WTC11 (cell line): ENCODE measurements around the gene SCFD1. TPM values are rescaled to one million over a fixed set of nuclear protein-coding genes. Genes with fewer than 3 reads are reported as not detected.

ENCODE experiments used
- CBFB ChIP-seq: sonication (generic); formaldehyde crosslinking; IDR thresholded peaks from 2 replicates; pipeline ENCODE4 v1.8.1; 2022; ENCODE audit warnings: mild to moderate bottlenecking, low read depth, missing genetic modification reagents
- EMX1 ChIP-seq: fragments of 250-450 bp; sonication (Bioruptor Pico); IDR thresholded peaks from 2 replicates; pipeline ENCODE4 v1.8.0; 2021; ENCODE audit warnings: mild to moderate bottlenecking
- ETV6 ChIP-seq: sonication (generic); formaldehyde crosslinking; IDR thresholded peaks from 2 replicates; pipeline ENCODE4 v1.8.1; 2022; ENCODE audit warnings: mild to moderate bottlenecking, missing genetic modification reagents
- GRHL2 ChIP-seq: fragments of 250-450 bp; sonication (Bioruptor Pico); IDR thresholded peaks from 2 replicates; pipeline ENCODE4 v1.8.0; 2022; ENCODE audit warnings: mild to moderate bottlenecking, moderate library complexity; ENCODE audit not compliant: insufficient replicate concordance, severe bottlenecking
- SP1 ChIP-seq: sonication (generic); formaldehyde crosslinking; conservative IDR thresholded peaks from 2 replicates; pipeline ENCODE4 v1.8.1; 2022; ENCODE audit warnings: missing genetic modification reagents
- TP53 ChIP-seq: sonication (generic); formaldehyde crosslinking; IDR thresholded peaks from 2 replicates; pipeline ENCODE4 v1.8.1; 2023; ENCODE audit warnings: mild to moderate bottlenecking, missing genetic modification reagents
- ZNF396 ChIP-seq: fragments of 250-450 bp; sonication (Bioruptor Pico); IDR thresholded peaks from 2 replicates; pipeline ENCODE4 v1.8.0; 2021; ENCODE audit warnings: mild to moderate bottlenecking, moderate library complexity, borderline replicate concordance
- ZNF416 ChIP-seq: fragments of 250-450 bp; sonication (Bioruptor Pico); IDR thresholded peaks from 2 replicates; pipeline ENCODE4 v1.9.0; 2021; ENCODE audit warnings: mild to moderate bottlenecking, inconsistent platforms
- ZNF423 ChIP-seq: fragments of 250-450 bp; sonication (Bioruptor Pico); IDR thresholded peaks from 2 replicates; pipeline ENCODE4 v2.1.2; 2022; ENCODE audit warnings: mild to moderate bottlenecking, moderate library complexity
- ZNF671 ChIP-seq: fragments of 250-450 bp; sonication (Bioruptor Pico); IDR thresholded peaks from 2 replicates; pipeline ENCODE4 v1.8.0; 2021; ENCODE audit warnings: mild to moderate bottlenecking
- total RNA-seq: library from RNA; stranded (reverse); gene quantifications from 3 replicates; pipeline ENCODE4 v1.2.3, GENCODE V29; 2021
- TF ChIP-seq, protein P1 (sequence below): sonication (generic); formaldehyde crosslinking; IDR thresholded peaks from 2 replicates; pipeline ENCODE4 v1.8.0; 2022; ENCODE audit warnings: missing genetic modification reagents
- TF ChIP-seq, protein P2 (sequence below): sonication (generic); formaldehyde crosslinking; IDR thresholded peaks from 2 replicates; pipeline ENCODE4 v1.8.0; 2022; ENCODE audit warnings: mild to moderate bottlenecking, missing genetic modification reagents
- TF ChIP-seq, protein P3 (sequence below): fragments of 250-450 bp; sonication (Bioruptor Pico); IDR thresholded peaks from 2 replicates; pipeline ENCODE4 v1.9.0; 2021; ENCODE audit warnings: moderate library complexity, mild to moderate bottlenecking, inconsistent platforms, borderline replicate concordance
- TF ChIP-seq, protein P4 (sequence below): sonication (generic); formaldehyde crosslinking; IDR thresholded peaks from 2 replicates; pipeline ENCODE4 v1.8.0; 2023; ENCODE audit warnings: mild to moderate bottlenecking, missing genetic modification reagents
- TF ChIP-seq, protein P5 (sequence below): fragments of 250-450 bp; sonication (Bioruptor Pico); IDR thresholded peaks from 2 replicates; pipeline ENCODE4 v1.9.0; 2021; ENCODE audit warnings: mild to moderate bottlenecking
- TF ChIP-seq, protein P6 (sequence below): sonication (generic); formaldehyde crosslinking; IDR thresholded peaks from 2 replicates; pipeline ENCODE4 v1.8.1; 2023; ENCODE audit warnings: mild to moderate bottlenecking, missing genetic modification reagents
- TF ChIP-seq, protein P7 (sequence below): fragments of 250-450 bp; sonication (Bioruptor Pico); IDR thresholded peaks from 2 replicates; pipeline ENCODE4 v1.9.0; 2021; ENCODE audit warnings: mild to moderate bottlenecking
- TF ChIP-seq, protein P8 (sequence below): sonication (generic); formaldehyde crosslinking; conservative IDR thresholded peaks from 2 replicates; pipeline ENCODE4 v1.8.1; 2023; ENCODE audit warnings: mild to moderate bottlenecking, low read depth, missing genetic modification reagents, moderate library complexity
- TF ChIP-seq, protein P9 (sequence below): sonication (generic); formaldehyde crosslinking; IDR thresholded peaks from 2 replicates; pipeline ENCODE4 v1.8.0; 2022; ENCODE audit warnings: mild to moderate bottlenecking, missing genetic modification reagents
- TF ChIP-seq, protein P10 (sequence below): sonication (generic); formaldehyde crosslinking; IDR thresholded peaks from 2 replicates; pipeline ENCODE4 v1.8.1; 2023; ENCODE audit warnings: mild to moderate bottlenecking, missing genetic modification reagents, moderate library complexity

Gene SCFD1
- total RNA-seq, 1 experiment from 2014 or later = 77.5 TPM

DNA sequence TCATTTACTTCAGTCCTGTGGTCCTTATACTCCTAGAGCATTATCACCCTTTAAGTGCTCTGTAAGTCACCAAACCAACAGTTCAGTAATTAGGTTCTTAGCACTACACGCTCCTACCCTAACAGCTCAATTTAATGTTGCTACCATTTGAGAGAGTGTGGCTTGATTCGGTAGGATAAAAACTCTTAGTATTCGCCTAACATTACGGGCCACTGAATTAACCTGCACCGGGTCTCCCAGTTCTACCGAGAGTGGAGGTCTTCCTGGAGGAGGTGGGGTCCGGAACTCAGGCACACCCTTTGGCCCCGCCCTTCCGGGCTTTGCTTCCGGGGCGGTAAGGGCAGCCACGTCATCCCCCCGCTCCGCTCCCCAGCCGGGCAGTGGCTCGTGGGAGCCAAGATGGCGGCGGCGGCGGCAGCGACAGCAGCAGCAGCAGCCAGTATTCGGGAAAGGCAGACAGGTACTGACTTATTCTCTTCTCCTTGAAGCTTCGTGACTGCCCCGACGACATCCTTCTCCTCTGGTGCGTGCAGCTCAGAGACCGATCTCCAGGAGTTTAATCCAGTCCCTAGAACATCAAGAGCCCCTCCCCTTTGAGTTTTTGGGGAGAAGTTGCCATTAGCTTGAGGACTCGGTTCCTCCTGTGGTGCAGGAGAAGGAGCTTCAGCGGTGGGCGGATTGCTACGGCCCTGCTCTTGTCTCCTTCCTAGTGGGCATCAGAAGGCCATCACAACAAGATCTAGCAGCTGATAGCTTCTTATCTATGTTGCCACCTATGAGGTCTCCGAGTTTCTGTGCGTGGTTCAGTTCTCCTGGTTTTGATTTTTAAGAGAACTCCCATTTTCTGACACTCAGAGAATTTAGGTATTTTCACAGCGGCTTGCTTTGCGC lies at the start of gene SCFD1 (continued):
- TF ChIP-seq, protein P1, sequence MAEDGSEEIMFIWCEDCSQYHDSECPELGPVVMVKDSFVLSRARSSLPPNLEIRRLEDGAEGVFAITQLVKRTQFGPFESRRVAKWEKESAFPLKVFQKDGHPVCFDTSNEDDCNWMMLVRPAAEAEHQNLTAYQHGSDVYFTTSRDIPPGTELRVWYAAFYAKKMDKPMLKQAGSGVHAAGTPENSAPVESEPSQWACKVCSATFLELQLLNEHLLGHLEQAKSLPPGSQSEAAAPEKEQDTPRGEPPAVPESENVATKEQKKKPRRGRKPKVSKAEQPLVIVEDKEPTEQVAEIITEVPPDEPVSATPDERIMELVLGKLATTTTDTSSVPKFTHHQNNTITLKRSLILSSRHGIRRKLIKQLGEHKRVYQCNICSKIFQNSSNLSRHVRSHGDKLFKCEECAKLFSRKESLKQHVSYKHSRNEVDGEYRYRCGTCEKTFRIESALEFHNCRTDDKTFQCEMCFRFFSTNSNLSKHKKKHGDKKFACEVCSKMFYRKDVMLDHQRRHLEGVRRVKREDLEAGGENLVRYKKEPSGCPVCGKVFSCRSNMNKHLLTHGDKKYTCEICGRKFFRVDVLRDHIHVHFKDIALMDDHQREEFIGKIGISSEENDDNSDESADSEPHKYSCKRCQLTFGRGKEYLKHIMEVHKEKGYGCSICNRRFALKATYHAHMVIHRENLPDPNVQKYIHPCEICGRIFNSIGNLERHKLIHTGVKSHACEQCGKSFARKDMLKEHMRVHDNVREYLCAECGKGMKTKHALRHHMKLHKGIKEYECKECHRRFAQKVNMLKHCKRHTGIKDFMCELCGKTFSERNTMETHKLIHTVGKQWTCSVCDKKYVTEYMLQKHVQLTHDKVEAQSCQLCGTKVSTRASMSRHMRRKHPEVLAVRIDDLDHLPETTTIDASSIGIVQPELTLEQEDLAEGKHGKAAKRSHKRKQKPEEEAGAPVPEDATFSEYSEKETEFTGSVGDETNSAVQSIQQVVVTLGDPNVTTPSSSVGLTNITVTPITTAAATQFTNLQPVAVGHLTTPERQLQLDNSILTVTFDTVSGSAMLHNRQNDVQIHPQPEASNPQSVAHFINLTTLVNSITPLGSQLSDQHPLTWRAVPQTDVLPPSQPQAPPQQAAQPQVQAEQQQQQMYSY (CRISPR knock-in tag) = no peak
- TF ChIP-seq, protein P2, sequence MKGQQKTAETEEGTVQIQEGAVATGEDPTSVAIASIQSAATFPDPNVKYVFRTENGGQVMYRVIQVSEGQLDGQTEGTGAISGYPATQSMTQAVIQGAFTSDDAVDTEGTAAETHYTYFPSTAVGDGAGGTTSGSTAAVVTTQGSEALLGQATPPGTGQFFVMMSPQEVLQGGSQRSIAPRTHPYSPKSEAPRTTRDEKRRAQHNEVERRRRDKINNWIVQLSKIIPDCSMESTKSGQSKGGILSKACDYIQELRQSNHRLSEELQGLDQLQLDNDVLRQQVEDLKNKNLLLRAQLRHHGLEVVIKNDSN (CRISPR knock-in tag) = no peak
- TF ChIP-seq ZNF396 (CRISPR knock-in tag) = no peak
- TF ChIP-seq, protein P3, sequence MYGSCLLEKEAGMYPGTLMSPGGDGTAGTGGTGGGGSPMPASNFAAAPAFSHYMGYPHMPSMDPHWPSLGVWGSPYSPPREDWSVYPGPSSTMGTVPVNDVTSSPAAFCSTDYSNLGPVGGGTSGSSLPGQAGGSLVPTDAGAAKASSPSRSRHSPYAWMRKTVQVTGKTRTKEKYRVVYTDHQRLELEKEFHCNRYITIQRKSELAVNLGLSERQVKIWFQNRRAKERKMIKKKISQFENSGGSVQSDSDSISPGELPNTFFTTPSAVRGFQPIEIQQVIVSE (CRISPR knock-in tag) = no peak
- TF ChIP-seq ETV6 (CRISPR knock-in tag) = peak; percentile 18; the same call in 1 of the 2 replicates
- TF ChIP-seq, protein P4, sequence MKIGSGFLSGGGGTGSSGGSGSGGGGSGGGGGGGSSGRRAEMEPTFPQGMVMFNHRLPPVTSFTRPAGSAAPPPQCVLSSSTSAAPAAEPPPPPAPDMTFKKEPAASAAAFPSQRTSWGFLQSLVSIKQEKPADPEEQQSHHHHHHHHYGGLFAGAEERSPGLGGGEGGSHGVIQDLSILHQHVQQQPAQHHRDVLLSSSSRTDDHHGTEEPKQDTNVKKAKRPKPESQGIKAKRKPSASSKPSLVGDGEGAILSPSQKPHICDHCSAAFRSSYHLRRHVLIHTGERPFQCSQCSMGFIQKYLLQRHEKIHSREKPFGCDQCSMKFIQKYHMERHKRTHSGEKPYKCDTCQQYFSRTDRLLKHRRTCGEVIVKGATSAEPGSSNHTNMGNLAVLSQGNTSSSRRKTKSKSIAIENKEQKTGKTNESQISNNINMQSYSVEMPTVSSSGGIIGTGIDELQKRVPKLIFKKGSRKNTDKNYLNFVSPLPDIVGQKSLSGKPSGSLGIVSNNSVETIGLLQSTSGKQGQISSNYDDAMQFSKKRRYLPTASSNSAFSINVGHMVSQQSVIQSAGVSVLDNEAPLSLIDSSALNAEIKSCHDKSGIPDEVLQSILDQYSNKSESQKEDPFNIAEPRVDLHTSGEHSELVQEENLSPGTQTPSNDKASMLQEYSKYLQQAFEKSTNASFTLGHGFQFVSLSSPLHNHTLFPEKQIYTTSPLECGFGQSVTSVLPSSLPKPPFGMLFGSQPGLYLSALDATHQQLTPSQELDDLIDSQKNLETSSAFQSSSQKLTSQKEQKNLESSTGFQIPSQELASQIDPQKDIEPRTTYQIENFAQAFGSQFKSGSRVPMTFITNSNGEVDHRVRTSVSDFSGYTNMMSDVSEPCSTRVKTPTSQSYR (CRISPR knock-in tag) = no peak; the same call in 1 of the 2 replicates
- TF ChIP-seq GRHL2 (CRISPR knock-in tag) = no peak
- TF ChIP-seq, protein P5, sequence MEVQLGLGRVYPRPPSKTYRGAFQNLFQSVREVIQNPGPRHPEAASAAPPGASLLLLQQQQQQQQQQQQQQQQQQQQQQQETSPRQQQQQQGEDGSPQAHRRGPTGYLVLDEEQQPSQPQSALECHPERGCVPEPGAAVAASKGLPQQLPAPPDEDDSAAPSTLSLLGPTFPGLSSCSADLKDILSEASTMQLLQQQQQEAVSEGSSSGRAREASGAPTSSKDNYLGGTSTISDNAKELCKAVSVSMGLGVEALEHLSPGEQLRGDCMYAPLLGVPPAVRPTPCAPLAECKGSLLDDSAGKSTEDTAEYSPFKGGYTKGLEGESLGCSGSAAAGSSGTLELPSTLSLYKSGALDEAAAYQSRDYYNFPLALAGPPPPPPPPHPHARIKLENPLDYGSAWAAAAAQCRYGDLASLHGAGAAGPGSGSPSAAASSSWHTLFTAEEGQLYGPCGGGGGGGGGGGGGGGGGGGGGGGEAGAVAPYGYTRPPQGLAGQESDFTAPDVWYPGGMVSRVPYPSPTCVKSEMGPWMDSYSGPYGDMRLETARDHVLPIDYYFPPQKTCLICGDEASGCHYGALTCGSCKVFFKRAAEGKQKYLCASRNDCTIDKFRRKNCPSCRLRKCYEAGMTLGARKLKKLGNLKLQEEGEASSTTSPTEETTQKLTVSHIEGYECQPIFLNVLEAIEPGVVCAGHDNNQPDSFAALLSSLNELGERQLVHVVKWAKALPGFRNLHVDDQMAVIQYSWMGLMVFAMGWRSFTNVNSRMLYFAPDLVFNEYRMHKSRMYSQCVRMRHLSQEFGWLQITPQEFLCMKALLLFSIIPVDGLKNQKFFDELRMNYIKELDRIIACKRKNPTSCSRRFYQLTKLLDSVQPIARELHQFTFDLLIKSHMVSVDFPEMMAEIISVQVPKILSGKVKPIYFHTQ (CRISPR knock-in tag) = peak; percentile 96
- no peak for TF ChIP-seq TP53 (CRISPR knock-in tag)
- TF ChIP-seq, protein P6, sequence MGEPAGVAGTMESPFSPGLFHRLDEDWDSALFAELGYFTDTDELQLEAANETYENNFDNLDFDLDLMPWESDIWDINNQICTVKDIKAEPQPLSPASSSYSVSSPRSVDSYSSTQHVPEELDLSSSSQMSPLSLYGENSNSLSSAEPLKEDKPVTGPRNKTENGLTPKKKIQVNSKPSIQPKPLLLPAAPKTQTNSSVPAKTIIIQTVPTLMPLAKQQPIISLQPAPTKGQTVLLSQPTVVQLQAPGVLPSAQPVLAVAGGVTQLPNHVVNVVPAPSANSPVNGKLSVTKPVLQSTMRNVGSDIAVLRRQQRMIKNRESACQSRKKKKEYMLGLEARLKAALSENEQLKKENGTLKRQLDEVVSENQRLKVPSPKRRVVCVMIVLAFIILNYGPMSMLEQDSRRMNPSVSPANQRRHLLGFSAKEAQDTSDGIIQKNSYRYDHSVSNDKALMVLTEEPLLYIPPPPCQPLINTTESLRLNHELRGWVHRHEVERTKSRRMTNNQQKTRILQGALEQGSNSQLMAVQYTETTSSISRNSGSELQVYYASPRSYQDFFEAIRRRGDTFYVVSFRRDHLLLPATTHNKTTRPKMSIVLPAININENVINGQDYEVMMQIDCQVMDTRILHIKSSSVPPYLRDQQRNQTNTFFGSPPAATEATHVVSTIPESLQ (CRISPR knock-in tag) = no peak
- peak; percentile 93 for TF ChIP-seq EMX1 (CRISPR knock-in tag)
- TF ChIP-seq, protein P7, sequence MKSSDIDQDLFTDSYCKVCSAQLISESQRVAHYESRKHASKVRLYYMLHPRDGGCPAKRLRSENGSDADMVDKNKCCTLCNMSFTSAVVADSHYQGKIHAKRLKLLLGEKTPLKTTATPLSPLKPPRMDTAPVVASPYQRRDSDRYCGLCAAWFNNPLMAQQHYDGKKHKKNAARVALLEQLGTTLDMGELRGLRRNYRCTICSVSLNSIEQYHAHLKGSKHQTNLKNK (CRISPR knock-in tag) = no peak
- peak; percentile 90; the same call in 1 of the 2 replicates for TF ChIP-seq ZNF416 (CRISPR knock-in tag)
- peak; percentile 99 for TF ChIP-seq SP1
- TF ChIP-seq CBFB (CRISPR knock-in tag) = no peak
- TF ChIP-seq ZNF423 (CRISPR knock-in tag) = no peak
- TF ChIP-seq, protein P8, sequence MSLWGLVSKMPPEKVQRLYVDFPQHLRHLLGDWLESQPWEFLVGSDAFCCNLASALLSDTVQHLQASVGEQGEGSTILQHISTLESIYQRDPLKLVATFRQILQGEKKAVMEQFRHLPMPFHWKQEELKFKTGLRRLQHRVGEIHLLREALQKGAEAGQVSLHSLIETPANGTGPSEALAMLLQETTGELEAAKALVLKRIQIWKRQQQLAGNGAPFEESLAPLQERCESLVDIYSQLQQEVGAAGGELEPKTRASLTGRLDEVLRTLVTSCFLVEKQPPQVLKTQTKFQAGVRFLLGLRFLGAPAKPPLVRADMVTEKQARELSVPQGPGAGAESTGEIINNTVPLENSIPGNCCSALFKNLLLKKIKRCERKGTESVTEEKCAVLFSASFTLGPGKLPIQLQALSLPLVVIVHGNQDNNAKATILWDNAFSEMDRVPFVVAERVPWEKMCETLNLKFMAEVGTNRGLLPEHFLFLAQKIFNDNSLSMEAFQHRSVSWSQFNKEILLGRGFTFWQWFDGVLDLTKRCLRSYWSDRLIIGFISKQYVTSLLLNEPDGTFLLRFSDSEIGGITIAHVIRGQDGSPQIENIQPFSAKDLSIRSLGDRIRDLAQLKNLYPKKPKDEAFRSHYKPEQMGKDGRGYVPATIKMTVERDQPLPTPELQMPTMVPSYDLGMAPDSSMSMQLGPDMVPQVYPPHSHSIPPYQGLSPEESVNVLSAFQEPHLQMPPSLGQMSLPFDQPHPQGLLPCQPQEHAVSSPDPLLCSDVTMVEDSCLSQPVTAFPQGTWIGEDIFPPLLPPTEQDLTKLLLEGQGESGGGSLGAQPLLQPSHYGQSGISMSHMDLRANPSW (CRISPR knock-in tag) = no peak
- TF ChIP-seq ZNF671 (CRISPR knock-in tag) = peak; percentile 82
- TF ChIP-seq, protein P9, sequence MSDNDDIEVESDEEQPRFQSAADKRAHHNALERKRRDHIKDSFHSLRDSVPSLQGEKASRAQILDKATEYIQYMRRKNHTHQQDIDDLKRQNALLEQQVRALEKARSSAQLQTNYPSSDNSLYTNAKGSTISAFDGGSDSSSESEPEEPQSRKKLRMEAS (CRISPR knock-in tag) = peak; percentile 86
- TF ChIP-seq, protein P10, sequence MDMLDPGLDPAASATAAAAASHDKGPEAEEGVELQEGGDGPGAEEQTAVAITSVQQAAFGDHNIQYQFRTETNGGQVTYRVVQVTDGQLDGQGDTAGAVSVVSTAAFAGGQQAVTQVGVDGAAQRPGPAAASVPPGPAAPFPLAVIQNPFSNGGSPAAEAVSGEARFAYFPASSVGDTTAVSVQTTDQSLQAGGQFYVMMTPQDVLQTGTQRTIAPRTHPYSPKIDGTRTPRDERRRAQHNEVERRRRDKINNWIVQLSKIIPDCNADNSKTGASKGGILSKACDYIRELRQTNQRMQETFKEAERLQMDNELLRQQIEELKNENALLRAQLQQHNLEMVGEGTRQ (CRISPR knock-in tag) = peak; percentile 13; the same call in 1 of the 2 replicates
